Fibroblast of skin of abdomen (primary cell): ENCODE measurements around the gene C3AR1. TPM values are rescaled to one million over a fixed set of nuclear protein-coding genes. Genes with fewer than 3 reads are reported as not detected.
"Not testable (repeated sequence)": the region's sequence is repeated elsewhere in the genome, so short reads cannot be mapped to it uniquely, and the experiment has no call there.

Experiments
- DNase-seq: peaks from one replicate; pipeline ENCODE4 v3.0.0-alpha.2; 2013
- polyA plus RNA-seq, 2 experiments: library from polyadenylated mRNA; unstranded; fragments of 120-200 nt; gene quantifications; one replicate each; pipeline ENCODE4 v1.2.1, GENCODE V29; 2013; ENCODE audit not compliant: insufficient read length in 2 of 2

C3AR1 gene
- polyA plus RNA-seq (2013, experiment 1 of 2; ENCODE audit: insufficient read length), result 0.28 TPM
- polyA plus RNA-seq (2013, experiment 2 of 2; ENCODE audit: insufficient read length), result 0.19 TPM

GRCh38 chr12:8065991-8066594, at the start of gene C3AR1:
C3AR1 (minus strand) TSS chr12:8066359; CDS start chr12:8060185, 6,174 bp downstream.
- DNase-seq, result peak; percentile 63

GRCh38 chr12:8113117-8113516, 47.0 kb upstream of the C3AR1 start:
- DNase-seq, result not testable (repeated sequence)

- peak; percentile 68 for DNase-seq
Measured at GRCh38 chr12:8108808-8109398, 42.7 kb upstream of the C3AR1 start.

- DNase-seq, result no peak
Measured at GRCh38 chr12:8099235-8099634, 33.1 kb upstream of the C3AR1 start.

- no peak for DNase-seq
Measured at GRCh38 chr12:8096281-8096915, 30.2 kb upstream of the C3AR1 start.

GRCh38 chr12:8093291-8093690, 27.1 kb upstream of the C3AR1 start:
- DNase-seq, result no peak

- no peak for DNase-seq
Measured at GRCh38 chr12:8089716-8090115, 23.6 kb upstream of the C3AR1 start.

- DNase-seq, result not testable (repeated sequence)
Measured at GRCh38 chr12:8089277-8089676, 23.1 kb upstream of the C3AR1 start.

GRCh38 chr12:8088574-8088973, 22.4 kb upstream of the C3AR1 start:
- DNase-seq, result no peak

- no peak for DNase-seq
Measured at GRCh38 chr12:8087666-8088065, 21.5 kb upstream of the C3AR1 start.

- DNase-seq, result not testable (repeated sequence)
Measured at GRCh38 chr12:8084351-8084750, 18.2 kb upstream of the C3AR1 start.

GRCh38 chr12:8082808-8083100, 16.6 kb upstream of the C3AR1 start:
- no peak for DNase-seq

- DNase-seq, result no peak
Measured at GRCh38 chr12:8081251-8081920, 15.2 kb upstream of the C3AR1 start.

- no peak for DNase-seq
Measured at GRCh38 chr12:8080120-8080519, 14.0 kb upstream of the C3AR1 start.

GRCh38 chr12:8078916-8079315, 12.8 kb upstream of the C3AR1 start:
- DNase-seq, result no peak

GRCh38 chr12:8078398-8078797, 12.2 kb upstream of the C3AR1 start:
- DNase-seq, result peak; percentile 76

GRCh38 chr12:8077207-8077606, 11.0 kb upstream of the C3AR1 start:
- DNase-seq, result peak; percentile 61

- DNase-seq, result no peak
Measured at GRCh38 chr12:8076366-8076765, 10.2 kb upstream of the C3AR1 start.

GRCh38 chr12:8075935-8076334, 9.8 kb upstream of the C3AR1 start:
- DNase-seq, result no peak

GRCh38 chr12:8071820-8072219, 5.7 kb upstream of the C3AR1 start:
- not testable (repeated sequence) for DNase-seq

GRCh38 chr12:8069582-8069981, 3.4 kb upstream of the C3AR1 start:
- DNase-seq, result no peak

GRCh38 chr12:8064131-8064530, 2.0 kb downstream of the C3AR1 start:
- DNase-seq, result no peak

- no peak for DNase-seq
Measured at GRCh38 chr12:8058506-8058905, 7.7 kb downstream of the C3AR1 start.

GRCh38 chr12:8057839-8058238, 8.3 kb downstream of the C3AR1 start:
- DNase-seq, result peak; percentile 48
